ENCODE measurements around the gene KCNMB1. TPM values are rescaled to one million over a fixed set of nuclear protein-coding genes. Genes with fewer than 3 reads are reported as not detected.

The KCNMB1 gene
- total RNA-seq, 1 experiment from 2014 or later, result 1.00 TPM

DNA sequence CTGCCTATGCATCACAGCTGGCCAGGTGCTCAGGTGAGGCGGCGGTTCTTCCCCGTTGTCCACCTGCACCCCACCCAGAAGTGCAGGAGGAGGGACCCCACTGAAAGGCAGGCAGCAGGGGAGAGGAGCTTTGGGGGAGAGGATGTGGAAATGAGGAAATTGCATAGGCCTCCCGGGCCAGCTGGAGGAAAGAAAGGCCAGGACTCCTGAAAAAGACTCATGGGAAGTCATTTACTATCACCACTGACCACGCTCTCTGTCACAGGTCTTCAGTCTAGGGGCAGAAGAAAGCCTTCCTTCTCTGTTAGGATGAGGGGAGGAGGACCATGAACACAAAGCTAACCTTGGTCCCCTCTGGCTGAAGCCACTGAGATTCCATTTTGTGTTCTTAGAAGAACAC lies 28.1 kb downstream of the KCNMB1 start:
- no peak for DNase-seq (ENCODE audit: low read depth in 1 of 2, low spot score in 2 of 2)
- Histone ChIP-seq H3K4me3 (no peak overlapping the region), H3K27ac (no peak overlapping the region), H3K9me3 (replicated peaks) (peaks cover 4% of the 10 kb centered on the region; the same call in 1 of the 2 replicates), H3K4me1 (replicated peaks) (no peaks in the 10 kb centered on the region), H3K27me3 (replicated peaks) (no peaks in the 10 kb centered on the region; the same call in 1 of the 2 replicates), H3K36me3 (no peaks in the 10 kb centered on the region)

DNA sequence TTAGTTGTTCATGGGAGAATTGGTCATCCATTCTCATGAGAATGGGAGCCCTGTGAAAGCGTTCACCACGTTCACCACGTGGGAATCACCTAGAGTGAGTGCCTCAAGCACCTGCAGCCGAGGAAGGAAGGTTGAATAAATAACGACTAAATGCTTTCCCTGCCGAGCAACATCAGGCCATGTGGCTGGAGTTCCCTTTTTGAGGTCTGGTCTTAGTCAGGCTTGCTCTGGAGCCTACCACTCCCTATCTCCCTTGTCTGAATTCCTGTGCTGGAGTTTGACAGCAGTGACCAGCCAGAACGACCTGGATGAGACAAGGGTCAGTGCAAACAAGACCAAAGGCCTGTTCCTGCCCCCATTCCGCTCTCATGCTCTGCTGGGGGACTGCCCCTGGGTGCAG lies 28.5 kb downstream of the KCNMB1 start:
- no peaks in the 10 kb centered on the region for H3K36me3 ChIP-seq
- H3K4me1 ChIP-seq (replicated peaks), result no peaks in the 10 kb centered on the region
- H3K4me3 ChIP-seq, result no peak overlapping the region
- H3K9me3 ChIP-seq (replicated peaks), result peaks cover 4% of the 10 kb centered on the region; the same call in 1 of the 2 replicates
- no peak for DNase-seq (ENCODE audit: low read depth in 1 of 2, low spot score in 2 of 2)
- H3K27me3 ChIP-seq (replicated peaks), result no peaks in the 10 kb centered on the region; the same call in 1 of the 2 replicates
- H3K27ac ChIP-seq, result no peak overlapping the region

GRCh38 chr5:170357955-170358444 lies 31.2 kb downstream of the KCNMB1 start:
- H3K9me3 ChIP-seq (replicated peaks), result peaks cover 4% of the 10 kb centered on the region; the same call in 1 of the 2 replicates
- no peak for DNase-seq (ENCODE audit: low read depth in 1 of 2, low spot score in 2 of 2)
- H3K27me3 ChIP-seq (replicated peaks), result no peaks in the 10 kb centered on the region; the same call in 1 of the 2 replicates
- H3K4me1 ChIP-seq (replicated peaks), result no peaks in the 10 kb centered on the region
- no peaks in the 10 kb centered on the region for H3K36me3 ChIP-seq
- no peak overlapping the region for H3K27ac ChIP-seq
- no peak overlapping the region for H3K4me3 ChIP-seq

GRCh38 chr5:170355601-170356098 lies 33.5 kb downstream of the KCNMB1 start:
- DNase-seq (ENCODE audit: low read depth in 1 of 2, low spot score in 2 of 2), result no peak
- H3K27ac ChIP-seq, result no peak overlapping the region
- peaks cover 2% of the 10 kb centered on the region; the same call in 1 of the 2 replicates for H3K27me3 ChIP-seq (replicated peaks)
- H3K4me1 ChIP-seq (replicated peaks), result no peaks in the 10 kb centered on the region
- no peaks in the 10 kb centered on the region for H3K36me3 ChIP-seq
- no peak overlapping the region for H3K4me3 ChIP-seq
- H3K9me3 ChIP-seq (replicated peaks), result peaks cover 4% of the 10 kb centered on the region; the same call in 1 of the 2 replicates

DNA sequence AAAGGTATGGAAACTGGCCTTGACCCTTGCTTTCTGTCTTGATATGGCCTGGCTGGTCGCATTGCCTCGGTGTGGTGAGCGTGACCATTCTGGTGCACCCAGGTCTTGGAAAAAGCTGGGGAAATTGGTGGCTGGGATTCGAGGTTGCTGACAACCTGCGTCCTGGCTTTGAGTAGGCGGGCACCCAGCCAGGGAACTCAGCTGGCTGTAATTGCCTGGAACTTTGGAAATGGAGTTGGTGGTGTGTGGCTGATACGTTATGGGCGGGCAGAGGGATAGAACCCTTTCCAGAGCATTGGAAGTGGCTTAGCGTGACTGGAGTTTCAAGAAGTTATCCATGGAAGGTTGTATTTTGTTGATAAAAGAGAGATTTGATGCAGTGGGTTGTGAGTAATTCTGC lies 35.2 kb downstream of the KCNMB1 start:
- Histone ChIP-seq H3K27ac (no peak overlapping the region), H3K36me3 (no peaks in the 10 kb centered on the region), H3K9me3 (replicated peaks) (peaks cover 4% of the 10 kb centered on the region; the same call in 1 of the 2 replicates), H3K4me1 (replicated peaks) (no peaks in the 10 kb centered on the region), H3K4me3 (no peak overlapping the region), H3K27me3 (replicated peaks) (peaks cover 8% of the 10 kb centered on the region; the same call in 1 of the 2 replicates)
- no peak for DNase-seq (ENCODE audit: low read depth in 1 of 2, low spot score in 2 of 2)

DNA sequence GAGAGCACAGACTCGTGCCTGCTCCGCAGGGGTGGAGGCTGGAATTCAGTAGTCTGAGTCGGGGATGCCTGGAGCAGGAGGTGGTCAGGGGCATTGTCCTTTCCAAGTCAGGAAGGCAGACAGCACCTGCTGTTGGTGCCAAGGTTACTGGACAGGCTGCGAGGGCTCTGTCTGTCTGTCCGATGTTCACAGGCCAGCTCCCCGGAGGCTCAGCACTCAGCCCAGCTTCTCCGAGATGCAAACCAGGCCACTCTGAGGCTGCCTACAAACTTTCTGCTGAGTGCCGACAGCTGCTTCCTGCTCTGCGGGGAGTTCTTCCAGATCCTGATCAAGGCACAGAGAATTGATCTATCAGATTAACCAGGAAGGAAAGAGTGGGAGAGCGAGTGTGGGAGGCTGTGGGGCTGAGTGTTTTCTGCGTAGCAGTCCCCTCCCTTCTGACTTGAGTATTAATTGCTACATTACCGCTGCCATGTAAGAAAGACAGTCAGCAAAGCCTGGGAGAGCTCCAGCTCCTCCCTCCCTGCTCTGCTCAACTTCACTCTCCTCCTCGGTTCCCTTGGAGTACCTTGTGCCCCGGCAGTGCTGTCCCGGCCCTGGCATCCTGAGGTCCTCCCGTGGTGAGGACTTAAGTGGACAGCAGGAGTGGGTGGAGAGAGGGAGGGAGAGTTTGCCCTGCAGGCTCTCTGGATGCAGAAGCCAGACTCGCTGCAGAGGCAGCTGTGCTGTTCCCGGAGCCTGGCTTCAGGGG lies 36.0 kb downstream of the KCNMB1 start:
- peaks cover 4% of the 10 kb centered on the region; the same call in 1 of the 2 replicates for H3K9me3 ChIP-seq (replicated peaks)
- no peak overlapping the region for H3K27ac ChIP-seq
- no peak overlapping the region for H3K4me3 ChIP-seq
- no peaks in the 10 kb centered on the region for H3K36me3 ChIP-seq
- no peaks in the 10 kb centered on the region for H3K4me1 ChIP-seq (replicated peaks)
- peaks cover 13% of the 10 kb centered on the region for H3K27me3 ChIP-seq (replicated peaks)
- DNase-seq (ENCODE audit: low read depth in 1 of 2, low spot score in 2 of 2), result no peak

- Histone ChIP-seq H3K27ac (no peak overlapping the region), H3K27me3 (replicated peaks) (peaks cover 24% of the 10 kb centered on the region), H3K9me3 (replicated peaks) (no peaks in the 10 kb centered on the region), H3K4me3 (no peak overlapping the region), H3K36me3 (no peaks in the 10 kb centered on the region), H3K4me1 (replicated peaks) (no peaks in the 10 kb centered on the region)
- no peak for DNase-seq (ENCODE audit: low read depth in 1 of 2, low spot score in 2 of 2)
These were observed 41.0 kb downstream of the KCNMB1 start for GRCh38 chr5:170348137-170348633.

DNA sequence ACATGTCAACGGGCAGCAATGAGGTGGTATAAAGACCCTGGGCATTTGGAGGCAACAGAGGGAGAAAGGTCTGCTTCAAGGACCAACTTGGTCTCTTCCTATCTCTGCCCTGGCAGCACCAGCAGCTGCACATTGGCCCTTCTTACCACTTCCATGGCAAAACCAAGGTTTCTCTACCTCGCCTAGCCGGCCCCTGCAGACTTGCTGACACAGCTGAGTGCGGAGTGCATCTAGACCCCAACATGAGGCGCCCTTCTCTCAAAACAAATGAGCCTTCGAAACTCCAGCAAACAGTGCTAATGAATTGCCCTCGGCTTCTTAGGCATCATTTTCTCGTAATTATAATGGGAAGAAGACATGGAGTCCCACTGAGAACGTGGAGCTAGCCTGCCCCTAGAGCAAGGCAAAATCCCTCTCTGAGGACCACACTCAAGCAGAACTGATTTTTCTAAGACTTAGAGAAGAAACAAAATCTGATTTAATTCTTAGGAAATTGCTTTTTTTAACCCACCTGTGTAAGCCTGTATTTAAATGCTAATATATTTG lies 42.1 kb downstream of the KCNMB1 start:
- Histone ChIP-seq H3K9me3 (replicated peaks) (no peaks in the 10 kb centered on the region), H3K4me3 (no peak overlapping the region), H3K4me1 (replicated peaks) (no peaks in the 10 kb centered on the region), H3K27ac (no peak overlapping the region), H3K27me3 (replicated peaks) (peaks cover 24% of the 10 kb centered on the region), H3K36me3 (no peaks in the 10 kb centered on the region)
- no peak for DNase-seq (ENCODE audit: low read depth in 1 of 2, low spot score in 2 of 2)

DNA sequence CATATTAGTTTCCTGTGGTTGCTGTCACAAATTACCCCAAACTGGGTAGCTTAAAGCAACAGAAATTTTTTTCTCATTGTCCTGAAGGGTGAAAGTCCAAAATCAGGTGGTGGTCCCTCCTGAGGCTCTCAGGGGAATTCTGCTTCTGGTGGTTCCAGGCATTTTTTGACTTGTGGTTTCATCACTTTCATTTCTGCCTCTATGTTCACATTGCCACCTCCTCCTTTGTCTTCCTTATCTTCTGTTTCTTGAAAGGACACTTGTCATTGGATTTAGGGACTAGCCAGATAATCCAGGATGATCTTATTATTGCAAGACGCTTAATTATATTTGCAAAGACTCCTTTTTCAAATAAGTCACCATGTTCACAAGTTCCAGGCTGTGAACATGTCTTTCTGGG lies 43.2 kb downstream of the KCNMB1 start:
- no peak overlapping the region for H3K27ac ChIP-seq
- no peaks in the 10 kb centered on the region for H3K4me1 ChIP-seq (replicated peaks)
- no peaks in the 10 kb centered on the region for H3K36me3 ChIP-seq
- H3K4me3 ChIP-seq, result no peak overlapping the region
- no peak for DNase-seq (ENCODE audit: low read depth in 1 of 2, low spot score in 2 of 2)
- no peaks in the 10 kb centered on the region for H3K9me3 ChIP-seq (replicated peaks)
- peaks cover 22% of the 10 kb centered on the region for H3K27me3 ChIP-seq (replicated peaks)

DNA sequence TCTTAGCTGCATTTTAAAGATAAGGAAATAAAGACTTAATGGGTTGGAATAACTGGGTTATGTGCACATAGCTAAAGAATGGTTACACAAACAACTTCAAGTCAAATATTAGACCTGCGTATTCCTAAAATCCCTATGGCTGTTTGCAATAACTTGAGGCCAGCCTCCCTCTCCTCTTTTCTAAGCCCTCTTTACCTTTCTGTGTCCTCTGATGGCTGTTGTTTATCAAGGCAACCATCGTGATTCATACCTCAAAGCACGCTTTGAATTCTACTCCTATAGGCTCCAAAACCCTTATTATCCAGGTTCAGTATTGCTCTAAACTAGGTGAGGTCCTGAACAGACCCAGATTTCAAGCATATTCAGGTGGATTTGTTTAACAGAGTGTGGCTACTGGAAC lies 46.0 kb downstream of the KCNMB1 start:
- Histone ChIP-seq H3K4me3 (no peak overlapping the region), H3K9me3 (replicated peaks) (no peaks in the 10 kb centered on the region; the same call in 1 of the 2 replicates), H3K27ac (no peak overlapping the region), H3K4me1 (replicated peaks) (no peaks in the 10 kb centered on the region), H3K27me3 (replicated peaks) (peaks cover 11% of the 10 kb centered on the region), H3K36me3 (no peaks in the 10 kb centered on the region)
- no peak for DNase-seq (ENCODE audit: low read depth in 1 of 2, low spot score in 2 of 2)

DNA sequence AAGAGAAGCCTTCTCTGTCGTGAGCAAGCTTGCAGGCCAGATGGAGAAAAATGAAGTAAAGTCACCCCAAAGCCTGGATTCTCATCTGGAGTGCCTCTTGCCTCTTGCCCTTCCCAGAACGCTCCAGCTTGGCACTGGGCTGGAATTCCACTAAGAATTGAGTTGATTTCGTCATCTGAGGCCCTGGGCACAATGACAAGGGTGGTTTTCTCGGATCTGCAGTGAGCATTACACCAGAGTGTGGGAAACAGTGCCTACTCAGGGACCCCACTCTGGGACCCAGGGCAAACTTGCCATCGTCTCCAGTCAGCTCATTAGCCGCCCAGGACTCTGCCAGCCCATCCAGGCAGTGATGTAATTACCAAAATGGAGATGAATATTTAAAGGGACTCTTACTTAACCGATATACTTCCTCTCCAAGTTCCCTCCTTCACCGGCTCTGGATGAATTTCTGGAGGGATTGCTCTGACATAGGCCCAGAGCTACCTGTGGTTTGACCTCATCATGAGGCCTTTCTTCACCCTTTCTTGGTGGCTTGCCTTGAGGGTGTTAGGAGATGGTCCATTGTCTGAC lies 46.9 kb downstream of the KCNMB1 start:
- H3K4me1 ChIP-seq (replicated peaks), result no peaks in the 10 kb centered on the region
- no peak for DNase-seq (ENCODE audit: low read depth in 1 of 2, low spot score in 2 of 2)
- peaks cover 2% of the 10 kb centered on the region for H3K27me3 ChIP-seq (replicated peaks)
- no peak overlapping the region for H3K27ac ChIP-seq
- H3K36me3 ChIP-seq, result no peaks in the 10 kb centered on the region
- H3K4me3 ChIP-seq, result no peak overlapping the region
- no peaks in the 10 kb centered on the region; the same call in 1 of the 2 replicates for H3K9me3 ChIP-seq (replicated peaks)

- H3K27me3 ChIP-seq (replicated peaks), result no peaks in the 10 kb centered on the region; the same call in 1 of the 2 replicates
- H3K36me3 ChIP-seq, result no peaks in the 10 kb centered on the region
- no peaks in the 10 kb centered on the region; the same call in 1 of the 2 replicates for H3K9me3 ChIP-seq (replicated peaks)
- no peak overlapping the region for H3K27ac ChIP-seq
- H3K4me3 ChIP-seq, result no peak overlapping the region
- DNase-seq (ENCODE audit: low read depth in 1 of 2, low spot score in 2 of 2), result no peak
- no peaks in the 10 kb centered on the region for H3K4me1 ChIP-seq (replicated peaks)
These were observed 47.6 kb downstream of the KCNMB1 start for GRCh38 chr5:170341545-170341944.

GRCh38 chr5:170339780-170340167 lies 49.4 kb downstream of the KCNMB1 start:
- Histone ChIP-seq H3K4me3 (no peak overlapping the region), H3K4me1 (replicated peaks) (no peaks in the 10 kb centered on the region), H3K27ac (no peak overlapping the region), H3K27me3 (replicated peaks) (no peaks in the 10 kb centered on the region), H3K9me3 (replicated peaks) (no peaks in the 10 kb centered on the region; the same call in 1 of the 2 replicates), H3K36me3 (no peaks in the 10 kb centered on the region)
- DNase-seq (ENCODE audit: low read depth in 1 of 2, low spot score in 2 of 2), result no peak
